Measurements from ENCODE around the gene SEMA4D.
"Not testable (repeated sequence)": the region's sequence is repeated elsewhere in the genome, so short reads cannot be mapped to it uniquely, and the experiment has no call there.

Gene SEMA4D

GRCh38 chr9:89347651-89348050 is 150.3 kb downstream of the SEMA4D start:
- no peak for DNase-seq

- no peak for DNase-seq
These were observed 151.2 kb downstream of the SEMA4D start for GRCh38 chr9:89346696-89347095.

DNA sequence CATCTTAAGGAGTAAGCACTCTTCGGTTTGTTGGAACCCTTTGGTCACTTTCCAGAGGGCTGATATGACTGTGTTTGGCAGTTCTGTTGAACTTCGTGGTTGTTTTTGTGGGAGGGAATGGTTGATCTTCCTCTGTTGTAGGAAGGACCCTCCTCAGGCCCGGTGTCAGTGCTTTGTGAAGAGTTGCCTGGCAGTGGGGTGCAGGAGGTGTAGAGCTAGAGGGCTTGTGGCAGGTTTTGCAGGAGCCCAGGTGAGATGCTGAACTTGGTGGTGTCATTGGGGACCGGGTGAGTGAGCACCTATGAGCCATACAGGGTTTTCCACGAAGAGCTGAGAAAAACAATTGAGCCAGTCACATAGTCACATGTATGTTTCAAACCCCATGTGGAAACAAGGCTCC is 152.4 kb downstream of the SEMA4D start:
- no peak for DNase-seq

- DNase-seq, result not testable (repeated sequence)
These were observed 154.1 kb downstream of the SEMA4D start for GRCh38 chr9:89343812-89344211.

- DNase-seq, result no peak
These were observed 155.0 kb downstream of the SEMA4D start for GRCh38 chr9:89342948-89343347.

DNA sequence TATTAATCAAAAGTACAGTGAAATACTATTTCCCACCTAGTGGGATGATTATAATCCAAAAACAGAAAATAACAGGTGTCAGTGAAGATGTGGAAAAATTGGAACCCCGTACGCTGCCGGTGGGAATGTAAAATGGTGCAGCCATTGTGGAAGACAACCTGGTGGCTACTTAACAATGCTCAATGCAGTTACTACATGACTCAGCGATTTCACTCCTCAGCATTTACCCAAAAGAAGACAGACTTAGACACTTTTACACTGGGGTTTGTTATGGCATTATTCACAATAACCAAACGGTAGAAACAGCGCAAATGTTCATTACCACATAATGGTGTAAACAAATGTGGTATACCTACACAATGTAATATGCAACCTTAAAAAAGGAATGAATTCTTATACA is 155.7 kb downstream of the SEMA4D start:
- DNase-seq, result no peak

DNA sequence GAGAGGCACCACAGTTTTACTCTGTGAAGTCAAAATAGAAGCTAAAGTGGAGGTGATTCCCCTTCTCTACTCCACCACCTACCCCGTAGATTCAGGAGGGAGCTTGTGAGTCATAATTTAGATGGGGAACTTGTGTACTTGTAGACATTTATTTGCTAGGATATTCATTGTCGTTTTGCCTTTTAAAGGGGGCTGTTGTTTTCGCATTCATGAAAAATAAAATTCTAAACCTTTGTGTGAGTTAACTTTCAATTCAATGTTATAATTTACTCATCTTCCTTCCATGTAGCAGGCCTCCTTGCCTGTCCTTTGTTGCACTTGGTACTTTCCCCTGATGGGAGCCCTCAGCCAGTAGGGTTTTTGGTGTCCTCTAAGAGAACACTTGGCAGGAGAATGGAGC is 157.6 kb downstream of the SEMA4D start:
- no peak for DNase-seq

DNA sequence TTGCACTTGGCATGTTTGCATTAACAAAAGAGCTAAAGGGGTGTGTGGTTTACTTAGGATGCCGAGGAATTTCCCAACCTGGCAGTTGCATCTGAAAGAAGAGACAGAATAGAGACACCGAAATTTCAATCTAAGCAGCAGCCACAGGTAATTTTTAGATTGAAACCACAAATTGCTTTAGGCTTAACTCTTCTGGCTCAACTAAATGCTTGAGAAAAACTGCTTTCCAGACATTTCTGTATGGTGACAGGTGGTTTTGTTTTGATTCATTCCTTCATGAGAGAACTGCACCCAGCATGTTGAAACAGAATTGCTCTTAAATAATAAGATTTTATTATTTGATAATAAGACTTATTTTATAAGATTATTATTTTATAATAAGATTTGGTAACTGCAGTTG is 158.1 kb downstream of the SEMA4D start:
- no peak for DNase-seq

- DNase-seq, result no peak
These were observed 167.4 kb downstream of the SEMA4D start for GRCh38 chr9:89330513-89330912.

DNA sequence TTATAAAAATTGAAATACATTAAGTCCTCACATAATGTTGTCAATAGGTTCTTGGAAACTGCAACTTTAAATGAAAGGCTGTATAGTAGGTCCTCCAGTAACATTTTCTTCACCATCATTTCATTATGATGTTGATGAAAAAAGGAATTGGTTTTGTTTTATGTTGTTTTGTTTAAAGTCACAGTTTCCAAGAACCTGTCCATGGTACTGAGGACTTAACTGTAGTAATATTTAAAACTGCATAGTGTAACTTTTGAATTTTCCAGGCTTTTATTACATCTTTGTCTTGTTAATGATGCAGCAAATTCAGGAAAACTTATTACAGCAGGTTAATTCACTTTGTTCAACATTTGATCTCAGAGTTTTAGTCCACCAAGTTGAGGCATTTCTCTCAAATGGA is 168.0 kb downstream of the SEMA4D start:
- DNase-seq, result no peak

DNA sequence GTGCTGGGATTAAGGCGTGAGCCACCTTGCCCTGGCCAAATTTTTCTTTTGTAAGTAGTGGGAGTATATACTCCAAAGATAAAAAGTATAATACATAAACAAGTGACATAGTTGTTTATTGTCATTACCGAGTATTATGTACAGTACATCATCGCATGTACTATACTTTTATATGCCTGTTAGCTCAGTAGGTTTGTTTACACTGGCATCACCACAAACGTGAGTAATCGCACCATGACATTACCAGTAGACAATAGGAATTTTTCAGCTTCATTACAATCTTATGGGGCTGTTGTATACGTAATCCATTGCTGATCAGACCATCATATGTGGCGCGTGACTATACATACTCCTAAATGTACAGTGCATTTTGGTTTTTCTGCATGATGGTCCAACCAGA is 169.8 kb downstream of the SEMA4D start:
- DNase-seq, result no peak

DNA sequence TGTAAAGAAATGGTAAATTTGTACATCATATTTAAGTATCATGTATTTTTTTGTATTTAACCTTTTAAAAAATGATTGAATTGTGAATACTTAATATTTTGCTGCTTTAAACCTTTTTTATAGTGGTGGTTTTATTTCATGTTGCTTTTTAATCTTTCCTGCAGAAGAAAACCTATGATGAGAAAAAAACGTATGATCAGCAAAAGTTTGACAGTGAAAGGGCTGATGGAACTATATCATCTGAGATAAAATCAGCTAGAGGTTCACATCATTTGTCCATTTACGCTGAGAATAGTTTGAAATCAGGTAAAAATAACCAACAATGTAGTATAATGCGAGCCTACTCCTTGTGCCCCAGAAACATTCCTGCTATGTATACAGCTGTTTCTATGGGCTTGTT is 172.2 kb downstream of the SEMA4D start:
- no peak for DNase-seq

GRCh38 chr9:89323390-89323789 is 174.5 kb downstream of the SEMA4D start:
- no peak for DNase-seq

DNA sequence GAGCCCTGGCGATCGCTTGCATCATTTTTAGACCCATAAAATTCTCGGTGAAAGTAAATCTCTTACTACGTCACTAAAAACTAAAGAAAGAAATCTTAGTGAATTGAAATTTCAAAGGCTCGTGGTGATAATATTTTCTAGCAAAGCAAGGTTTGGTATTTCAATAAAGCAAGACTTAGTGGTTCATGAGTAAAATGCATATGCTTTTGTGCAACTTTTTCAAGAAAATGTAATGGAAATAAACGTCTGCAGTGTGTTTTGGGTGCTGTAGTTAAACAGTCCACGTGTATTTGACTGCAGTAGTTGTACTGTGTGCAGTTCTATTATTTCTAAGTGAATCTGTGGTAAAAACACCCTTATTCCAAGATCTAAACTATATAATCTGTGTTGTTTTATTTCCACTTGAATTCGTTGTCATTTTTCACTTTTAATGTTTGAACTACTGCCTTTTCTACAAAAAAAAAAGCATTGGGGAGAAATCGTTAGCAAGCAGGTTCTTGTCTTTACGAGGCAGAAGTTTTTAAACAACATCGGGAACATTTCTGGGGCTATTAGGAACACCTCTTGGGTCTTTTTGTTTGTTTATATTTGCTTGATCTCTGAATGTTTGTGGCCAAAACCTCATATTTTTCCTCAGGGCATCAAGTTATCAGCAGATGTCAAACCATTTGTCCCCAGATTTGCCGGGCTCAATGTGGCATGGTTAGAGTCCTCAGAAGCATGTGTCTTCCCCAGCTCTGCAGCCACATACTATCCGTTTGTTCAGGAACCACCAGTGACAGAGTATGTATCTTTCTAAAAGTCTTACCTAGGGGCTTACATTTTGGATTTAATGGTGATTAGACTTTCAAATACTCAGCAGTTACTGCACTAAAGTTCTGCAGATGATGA is 178.7 kb downstream of the SEMA4D start:
- DNase-seq, result no peak

DNA sequence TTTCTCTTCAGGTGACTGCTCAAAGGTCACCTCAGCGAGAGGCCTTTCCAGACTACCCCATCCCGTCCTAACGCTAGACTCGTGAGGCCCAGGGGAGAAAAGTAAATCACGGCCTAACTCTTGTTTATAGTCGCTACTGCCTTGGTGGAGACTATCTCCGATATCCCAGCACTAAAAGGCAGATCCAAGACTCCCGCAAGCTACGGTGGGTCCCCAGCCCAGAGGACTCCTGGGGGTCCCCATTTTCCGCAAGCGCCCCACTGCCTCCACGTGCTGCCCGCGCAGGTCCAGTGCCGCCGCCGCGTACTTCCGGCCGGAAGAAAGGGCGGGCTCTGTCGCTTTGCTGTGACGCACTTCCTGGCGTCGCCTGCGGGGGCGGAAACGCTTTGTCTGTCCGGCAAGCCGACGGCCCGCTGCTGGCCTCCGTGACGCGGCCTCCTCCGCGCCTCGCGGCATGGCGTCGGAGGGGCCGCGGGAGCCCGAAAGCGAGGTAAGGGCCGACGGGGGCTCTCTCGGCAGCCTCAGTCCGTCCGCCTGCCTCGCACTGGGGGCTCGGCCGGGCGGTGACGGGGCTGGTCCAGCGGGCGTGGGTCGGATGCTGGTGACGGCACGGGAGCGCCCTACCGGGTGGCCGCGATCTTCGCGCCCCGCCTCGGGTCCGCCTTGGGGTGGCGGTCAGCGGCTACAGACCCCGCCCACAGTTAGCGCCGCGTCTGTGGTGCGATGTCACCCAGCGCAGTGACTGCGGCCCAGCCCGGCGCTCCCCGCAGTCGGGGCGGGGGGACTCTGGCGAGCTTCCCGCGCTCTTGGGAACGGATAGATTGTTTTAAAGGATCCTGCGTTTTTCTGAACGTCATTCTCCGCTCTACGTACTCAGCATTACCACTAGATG is 179.5 kb downstream of the SEMA4D start, which contains the start of gene SECISBP2:
TSS of gene SECISBP2 (plus strand) at position 378 of the 892 bp plus-strand sequence. CDS start at position 455, 77 bp downstream.
- peak; percentile 94 for DNase-seq

DNA sequence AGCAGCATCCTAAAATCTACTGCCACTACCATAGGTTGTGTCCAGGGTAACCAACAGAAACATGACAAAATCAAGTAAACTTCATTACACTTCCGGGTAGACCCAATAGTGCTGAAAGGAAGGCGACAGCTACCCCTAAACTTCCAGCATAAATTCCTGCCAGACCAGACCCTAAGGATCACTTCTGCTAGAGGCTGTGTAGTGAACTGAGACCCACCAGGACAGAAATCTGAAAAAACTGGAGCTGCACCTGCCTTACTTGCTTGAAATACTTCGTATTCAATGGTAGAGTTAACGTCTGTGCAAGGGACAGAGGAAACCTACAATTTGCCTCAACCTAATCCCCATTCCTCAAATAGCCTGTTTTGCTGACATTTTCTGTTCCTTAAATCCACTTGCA is 180.6 kb downstream of the SEMA4D start:
- no peak for DNase-seq

- DNase-seq, result no peak
These were observed 182.4 kb downstream of the SEMA4D start for GRCh38 chr9:89315482-89315881.

DNA sequence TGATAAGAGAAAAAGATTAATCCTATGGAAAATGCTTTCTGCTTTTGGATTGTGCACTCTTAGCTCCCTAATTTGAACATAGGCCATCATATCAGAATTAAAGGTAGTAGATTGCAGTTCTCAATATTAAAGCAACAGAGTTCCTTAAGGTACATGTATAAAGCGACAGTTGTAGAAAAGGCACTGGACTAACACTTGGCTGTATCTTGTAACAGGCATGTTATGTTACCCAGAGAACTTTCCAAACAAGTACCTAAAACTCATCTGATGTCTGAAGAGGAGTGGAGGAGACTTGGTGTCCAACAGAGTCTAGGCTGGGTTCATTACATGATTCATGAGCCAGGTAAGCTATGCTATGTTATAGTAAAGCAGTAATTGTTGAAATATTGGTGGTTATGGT is 183.0 kb downstream of the SEMA4D start:
- no peak for DNase-seq

DNA sequence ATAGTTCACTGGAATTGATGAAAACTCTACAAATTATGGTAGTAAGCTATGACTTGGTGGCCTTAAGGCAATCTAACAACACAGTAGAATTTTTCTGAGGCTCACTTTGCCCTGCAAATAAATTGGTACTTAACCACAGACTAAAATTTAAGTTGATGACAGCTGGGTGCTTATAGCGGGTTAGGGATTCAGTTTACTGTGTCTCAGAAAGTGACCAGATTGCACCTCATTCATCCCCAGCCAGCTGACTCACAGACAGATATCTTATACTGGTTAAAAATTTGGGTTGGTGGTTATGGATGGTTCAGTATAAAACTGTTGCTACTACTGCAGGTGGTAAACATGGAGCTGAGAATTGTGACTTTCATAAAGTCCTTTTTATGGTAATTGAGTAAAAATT is 184.1 kb downstream of the SEMA4D start:
- no peak for DNase-seq

- peak; percentile 3 for DNase-seq
These were observed 185.7 kb downstream of the SEMA4D start for GRCh38 chr9:89312222-89312571.

- no peak for DNase-seq
These were observed 186.3 kb downstream of the SEMA4D start for GRCh38 chr9:89311346-89312221.

Measured in NCI-H748 treated with DMSO at 0.1 percent for 48 hours (cell line).